Measurements from ENCODE around the gene TLE5.
"Not testable (repeated sequence)": the region's sequence is repeated elsewhere in the genome, so short reads cannot be mapped to it uniquely, and the experiment has no call there.

TLE5 gene

GRCh38 chr19:3015126-3016057 is 46.9 kb downstream of the TLE5 start:
- Histone ChIP-seq H3K9me3 (ENCODE audit: control insufficient read depth, low read length) (no peaks in the 10 kb centered on the region), H3K36me3 (ENCODE audit: control insufficient read depth, insufficient read depth, low read length, severe bottlenecking) (no peaks in the 10 kb centered on the region), H3K9ac (ENCODE audit: low read length) (no peak overlapping the region), H3K4me3 (ENCODE audit: low read length) (no peak overlapping the region), H3K27me3 (replicated peaks; ENCODE audit: control insufficient read depth, insufficient read depth, low read length) (peaks cover 9% of the 10 kb centered on the region), H3K4me1 (ENCODE audit: control insufficient read depth, insufficient read depth, low read length) (no peaks in the 10 kb centered on the region)
- no peak for DNase-seq (ENCODE audit: low read depth)

GRCh38 chr19:3014135-3014534 is 48.2 kb downstream of the TLE5 start:
- H3K36me3 ChIP-seq (ENCODE audit: control insufficient read depth, insufficient read depth, low read length, severe bottlenecking): no peaks in the 10 kb centered on the region
- H3K27me3 ChIP-seq (replicated peaks; ENCODE audit: control insufficient read depth, insufficient read depth, low read length): peaks cover 8% of the 10 kb centered on the region
- DNase-seq (ENCODE audit: low read depth): no peak
- H3K4me3 ChIP-seq (ENCODE audit: low read length): no peak overlapping the region
- no peaks in the 10 kb centered on the region for H3K4me1 ChIP-seq (ENCODE audit: control insufficient read depth, insufficient read depth, low read length)
- no peaks in the 10 kb centered on the region for H3K9me3 ChIP-seq (ENCODE audit: control insufficient read depth, low read length)
- no peak overlapping the region for H3K9ac ChIP-seq (ENCODE audit: low read length)

DNA sequence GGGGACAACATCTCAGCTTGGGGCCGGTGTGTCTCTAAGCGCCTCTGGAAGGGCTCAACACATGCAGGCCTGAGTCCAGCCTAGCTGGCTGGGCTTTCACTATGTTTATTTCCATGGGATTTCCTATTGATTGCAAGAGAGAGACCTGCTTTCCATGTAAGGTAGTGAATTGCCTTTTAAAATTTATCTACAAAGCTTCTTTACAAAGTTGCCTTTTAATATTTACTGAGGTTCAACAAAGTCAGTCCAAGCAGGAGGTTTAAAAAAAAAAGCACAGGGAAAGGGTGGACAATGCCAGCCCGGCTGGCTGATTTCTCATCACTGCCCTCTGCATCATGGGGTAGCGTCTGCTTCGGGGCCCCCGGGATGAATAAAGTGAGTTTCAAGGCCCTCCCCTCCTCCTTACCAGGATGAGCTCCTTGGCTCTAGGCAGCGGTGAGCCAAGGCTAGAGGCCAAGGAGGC is 49.0 kb downstream of the TLE5 start:
- Histone ChIP-seq H3K27me3 (replicated peaks; ENCODE audit: control insufficient read depth, insufficient read depth, low read length) (peaks cover 8% of the 10 kb centered on the region), H3K9me3 (ENCODE audit: control insufficient read depth, low read length) (no peaks in the 10 kb centered on the region), H3K4me1 (ENCODE audit: control insufficient read depth, insufficient read depth, low read length) (no peaks in the 10 kb centered on the region), H3K9ac (ENCODE audit: low read length) (no peak overlapping the region), H3K36me3 (ENCODE audit: control insufficient read depth, insufficient read depth, low read length, severe bottlenecking) (no peaks in the 10 kb centered on the region), H3K4me3 (ENCODE audit: low read length) (no peak overlapping the region)
- no peak for DNase-seq (ENCODE audit: low read depth)

GRCh38 chr19:3012621-3013262 is 49.6 kb downstream of the TLE5 start:
- Histone ChIP-seq H3K9me3 (ENCODE audit: control insufficient read depth, low read length) (no peaks in the 10 kb centered on the region), H3K9ac (ENCODE audit: low read length) (no peak overlapping the region), H3K27me3 (replicated peaks; ENCODE audit: control insufficient read depth, insufficient read depth, low read length) (peaks cover 8% of the 10 kb centered on the region), H3K4me1 (ENCODE audit: control insufficient read depth, insufficient read depth, low read length) (no peaks in the 10 kb centered on the region), H3K4me3 (ENCODE audit: low read length) (no peak overlapping the region), H3K36me3 (ENCODE audit: control insufficient read depth, insufficient read depth, low read length, severe bottlenecking) (no peaks in the 10 kb centered on the region)
- no peak for DNase-seq (ENCODE audit: low read depth)

DNA sequence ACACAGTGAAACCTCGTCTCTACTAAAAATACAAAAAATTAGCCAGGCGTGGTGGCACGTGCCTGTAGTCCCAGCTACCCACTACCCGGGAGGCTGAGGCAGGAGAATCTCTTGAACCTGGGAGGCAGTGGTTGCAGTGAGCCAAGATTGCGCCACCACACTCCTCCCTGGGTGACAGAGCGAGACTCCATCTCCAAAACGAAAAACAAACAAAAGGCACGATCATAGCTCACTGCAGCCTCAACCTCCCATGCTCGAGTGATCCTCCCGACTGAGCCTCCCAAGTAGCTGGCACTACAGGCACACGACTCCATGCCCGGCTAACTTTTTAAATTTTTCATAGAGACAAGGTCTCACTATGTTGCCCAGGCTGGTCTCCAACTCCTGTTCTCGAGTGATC is 50.2 kb downstream of the TLE5 start:
- H3K4me1 ChIP-seq (ENCODE audit: control insufficient read depth, insufficient read depth, low read length); H3K9ac ChIP-seq (ENCODE audit: low read length); H3K36me3 ChIP-seq (ENCODE audit: control insufficient read depth, insufficient read depth, low read length, severe bottlenecking); H3K9me3 ChIP-seq (ENCODE audit: control insufficient read depth, low read length); H3K27me3 ChIP-seq (replicated peaks; ENCODE audit: control insufficient read depth, insufficient read depth, low read length); H3K4me3 ChIP-seq (ENCODE audit: low read length); DNase-seq (ENCODE audit: low read depth): not testable (repeated sequence)

DNA sequence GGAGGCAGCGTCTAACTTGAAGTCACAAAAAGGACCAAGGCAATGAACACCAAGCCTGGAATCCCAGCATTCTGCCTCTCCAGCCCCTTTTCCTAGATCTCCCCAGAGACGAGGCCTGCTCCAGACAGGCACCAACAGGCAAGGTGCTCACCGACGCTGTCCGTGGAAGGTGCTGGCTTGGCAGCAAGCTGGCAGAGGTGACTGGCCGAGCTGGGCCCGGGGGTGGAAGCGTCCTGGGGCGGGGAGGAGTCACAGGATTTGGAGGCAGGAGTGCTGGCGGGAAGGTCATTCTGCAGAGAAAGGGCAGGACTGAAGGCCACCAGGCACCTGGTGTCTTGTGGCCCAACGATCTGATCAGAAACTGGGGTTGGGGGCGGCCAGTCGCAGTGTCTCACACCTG is 51.4 kb downstream of the TLE5 start:
- Histone ChIP-seq H3K9me3 (ENCODE audit: control insufficient read depth, low read length) (no peaks in the 10 kb centered on the region), H3K36me3 (ENCODE audit: control insufficient read depth, insufficient read depth, low read length, severe bottlenecking) (no peaks in the 10 kb centered on the region), H3K27me3 (replicated peaks; ENCODE audit: control insufficient read depth, insufficient read depth, low read length) (peaks cover 8% of the 10 kb centered on the region), H3K4me3 (ENCODE audit: low read length) (no peak overlapping the region), H3K4me1 (ENCODE audit: control insufficient read depth, insufficient read depth, low read length) (no peaks in the 10 kb centered on the region), H3K9ac (ENCODE audit: low read length) (no peak overlapping the region)
- no peak for DNase-seq (ENCODE audit: low read depth)

DNA sequence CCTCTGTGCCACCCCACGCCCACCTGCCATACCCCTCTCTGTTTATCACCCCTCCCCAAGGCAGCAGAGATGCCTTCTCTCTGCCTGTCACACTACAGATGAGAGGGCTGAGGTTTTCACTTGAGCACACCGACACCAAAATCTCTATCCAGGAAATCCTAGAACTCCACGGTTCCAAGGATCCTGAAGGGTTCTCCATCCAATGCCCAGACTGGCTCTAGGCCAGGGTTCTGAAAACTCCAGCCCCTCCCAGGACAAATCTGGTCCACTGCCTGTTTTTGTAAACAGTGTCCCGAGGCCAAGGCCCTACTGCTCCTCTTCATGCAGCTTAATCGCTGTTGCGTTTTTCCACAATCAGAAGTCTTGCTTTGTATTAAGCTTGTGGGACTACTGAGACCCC is 53.3 kb downstream of the TLE5 start:
- peaks cover 5% of the 10 kb centered on the region for H3K9me3 ChIP-seq (ENCODE audit: control insufficient read depth, low read length)
- peaks cover 17% of the 10 kb centered on the region for H3K27me3 ChIP-seq (replicated peaks; ENCODE audit: control insufficient read depth, insufficient read depth, low read length)
- DNase-seq (ENCODE audit: low read depth): no peak
- no peak overlapping the region for H3K9ac ChIP-seq (ENCODE audit: low read length)
- no peak overlapping the region for H3K4me3 ChIP-seq (ENCODE audit: low read length)
- H3K36me3 ChIP-seq (ENCODE audit: control insufficient read depth, insufficient read depth, low read length, severe bottlenecking): no peaks in the 10 kb centered on the region
- H3K4me1 ChIP-seq (ENCODE audit: control insufficient read depth, insufficient read depth, low read length): no peaks in the 10 kb centered on the region

- Histone ChIP-seq H3K4me1 (ENCODE audit: control insufficient read depth, insufficient read depth, low read length) (no peaks in the 10 kb centered on the region), H3K27me3 (replicated peaks; ENCODE audit: control insufficient read depth, insufficient read depth, low read length) (peaks cover 17% of the 10 kb centered on the region), H3K9me3 (ENCODE audit: control insufficient read depth, low read length) (peaks cover 5% of the 10 kb centered on the region), H3K4me3 (ENCODE audit: low read length) (no peak overlapping the region), H3K36me3 (ENCODE audit: control insufficient read depth, insufficient read depth, low read length, severe bottlenecking) (no peaks in the 10 kb centered on the region), H3K9ac (ENCODE audit: low read length) (no peak overlapping the region)
- DNase-seq (ENCODE audit: low read depth): no peak
These were observed 54.3 kb downstream of the TLE5 start for GRCh38 chr19:3007975-3008374.

DNA sequence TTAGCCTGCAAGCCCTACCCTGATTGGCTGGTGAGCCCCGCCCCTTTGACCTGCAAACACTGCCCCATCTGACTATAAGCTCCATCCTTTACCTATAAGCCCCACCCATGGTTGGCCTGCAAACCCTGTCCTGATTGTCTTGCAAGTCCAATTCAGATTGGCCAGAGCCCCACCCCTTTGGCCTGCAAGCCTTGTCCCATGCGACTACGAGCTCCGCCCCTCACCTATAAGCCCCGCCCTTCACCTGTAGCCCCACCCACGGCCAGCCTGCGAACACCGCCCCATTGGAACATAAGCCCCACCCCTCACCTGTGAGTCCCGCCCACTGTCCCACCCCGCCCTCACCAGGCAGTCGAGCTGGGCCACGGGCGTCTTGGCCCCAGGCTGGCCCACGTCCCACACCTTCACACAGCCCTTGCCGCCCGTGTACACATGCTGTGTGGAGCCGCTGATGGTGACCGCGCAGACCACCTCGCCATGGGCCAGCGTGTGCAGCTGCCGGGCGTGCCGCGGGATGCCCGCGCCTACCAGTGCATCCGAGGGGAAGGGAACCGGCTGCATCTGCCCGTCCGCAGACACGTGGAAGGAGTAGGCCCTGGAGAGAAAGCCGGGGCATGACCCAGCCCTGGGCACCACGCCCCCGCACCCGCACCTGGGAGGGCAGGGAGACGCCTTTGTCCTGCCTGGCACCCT is 56.1 kb downstream of the TLE5 start:
- no peak for DNase-seq (ENCODE audit: low read depth)
- Histone ChIP-seq H3K9ac (ENCODE audit: low read length) (no peak overlapping the region), H3K9me3 (ENCODE audit: control insufficient read depth, low read length) (peaks cover 5% of the 10 kb centered on the region), H3K36me3 (ENCODE audit: control insufficient read depth, insufficient read depth, low read length, severe bottlenecking) (no peaks in the 10 kb centered on the region), H3K4me1 (ENCODE audit: control insufficient read depth, insufficient read depth, low read length) (no peaks in the 10 kb centered on the region), H3K4me3 (ENCODE audit: low read length) (no peak overlapping the region), H3K27me3 (replicated peaks; ENCODE audit: control insufficient read depth, insufficient read depth, low read length) (peaks cover 9% of the 10 kb centered on the region)

DNA sequence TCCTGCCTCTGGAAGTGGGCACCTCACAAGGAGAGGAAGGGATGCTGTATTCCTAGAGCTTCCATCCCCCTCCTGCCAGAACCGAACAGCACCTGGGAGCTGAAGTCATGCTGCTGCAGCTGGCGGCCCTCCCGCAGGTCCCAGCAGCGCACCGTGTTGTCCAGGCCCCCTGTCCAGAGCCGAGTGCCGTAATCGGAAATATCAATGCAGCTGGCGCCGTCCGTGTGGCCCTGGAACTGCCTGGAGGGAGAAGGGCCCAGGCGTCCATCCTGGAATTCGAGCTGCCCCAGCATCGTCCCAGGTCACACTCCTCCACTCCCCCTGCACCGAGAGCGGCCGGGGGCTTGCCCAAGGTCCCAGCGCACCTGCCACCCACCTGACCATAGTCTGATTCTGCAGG is 57.0 kb downstream of the TLE5 start:
- H3K9ac ChIP-seq (ENCODE audit: low read length): no peak overlapping the region
- peaks cover 9% of the 10 kb centered on the region for H3K27me3 ChIP-seq (replicated peaks; ENCODE audit: control insufficient read depth, insufficient read depth, low read length)
- no peaks in the 10 kb centered on the region for H3K4me1 ChIP-seq (ENCODE audit: control insufficient read depth, insufficient read depth, low read length)
- no peak overlapping the region for H3K4me3 ChIP-seq (ENCODE audit: low read length)
- DNase-seq (ENCODE audit: low read depth): no peak
- peaks cover 5% of the 10 kb centered on the region for H3K9me3 ChIP-seq (ENCODE audit: control insufficient read depth, low read length)
- no peaks in the 10 kb centered on the region for H3K36me3 ChIP-seq (ENCODE audit: control insufficient read depth, insufficient read depth, low read length, severe bottlenecking)

DNA sequence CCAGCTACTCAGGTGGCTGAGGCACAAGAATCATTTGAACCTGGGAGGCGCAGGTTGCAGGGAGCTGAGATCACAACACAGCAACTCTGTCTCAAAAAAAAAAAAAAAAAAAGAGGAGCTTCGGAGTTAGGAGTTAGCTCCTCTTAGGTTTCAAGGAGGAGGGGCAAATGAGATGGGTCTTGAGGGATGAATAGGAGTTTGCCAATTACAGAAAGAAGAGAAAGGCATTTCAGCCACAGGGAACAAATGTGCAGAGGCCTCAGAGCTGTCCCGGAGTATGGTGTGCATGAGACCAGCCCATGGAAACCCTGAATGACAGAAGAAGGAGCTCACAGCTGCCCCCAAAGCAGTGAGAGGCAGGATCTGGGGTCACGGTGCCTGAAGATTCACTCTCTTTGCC is 57.8 kb downstream of the TLE5 start:
- H3K4me1 ChIP-seq (ENCODE audit: control insufficient read depth, insufficient read depth, low read length): no peaks in the 10 kb centered on the region

More for the DNA sequence above, 57.8 kb downstream of the TLE5 start:
- Histone ChIP-seq H3K27me3 (replicated peaks; ENCODE audit: control insufficient read depth, insufficient read depth, low read length) (peaks cover 9% of the 10 kb centered on the region), H3K9me3 (ENCODE audit: control insufficient read depth, low read length) (peaks cover 5% of the 10 kb centered on the region), H3K36me3 (ENCODE audit: control insufficient read depth, insufficient read depth, low read length, severe bottlenecking) (no peaks in the 10 kb centered on the region), H3K9ac (ENCODE audit: low read length) (no peak overlapping the region), H3K4me3 (ENCODE audit: low read length) (no peak overlapping the region)
- DNase-seq (ENCODE audit: low read depth): no peak

All from adipocyte (in vitro differentiated cells).